NB4 (cell line): ENCODE data around the gene OPCML.

Source experiments
- DNase-seq: peaks from one replicate; pipeline ENCODE4 v3.0.0; 2010; ENCODE audit warnings: low read depth
- H3K4me3 ChIP-seq: one replicate; pipeline ENCODE4 v1.5.1; 2011; ENCODE audit warnings: mild to moderate bottlenecking, low read depth, low read length, moderate library complexity
- CTCF ChIP-seq: IDR thresholded peaks from one replicate; pipeline ENCODE4 v1.5.1; 2012; ENCODE audit warnings: low read depth, low read length
- MAX ChIP-seq: IDR thresholded peaks from 2 replicates; pipeline ENCODE4 v1.6.1; 2011; ENCODE audit warnings: low read depth, low read length
- MYC ChIP-seq: IDR thresholded peaks from 2 replicates; pipeline ENCODE4 v1.6.1; 2011; ENCODE audit warnings: low read depth, low read length
- POLR2A ChIP-seq: IDR thresholded peaks from 2 replicates; pipeline ENCODE4 v1.6.1; 2011; ENCODE audit warnings: mild to moderate bottlenecking; ENCODE audit not compliant: insufficient read length; ENCODE audit errors: extremely low read depth

OPCML gene

GRCh38 chr11:132957881-132958280 lies 574.4 kb downstream of the OPCML start:
- DNase-seq, result no peak
- no peak overlapping the region for H3K4me3 ChIP-seq
- TF ChIP-seq CTCF (no peak), MYC (no peak), POLR2A (no peak), MAX (no peak)

- no peak for DNase-seq
- no peak for TF ChIP-seq MYC
- no peak for TF ChIP-seq MAX
- no peak for TF ChIP-seq CTCF
- no peak for TF ChIP-seq POLR2A
- no peak overlapping the region for H3K4me3 ChIP-seq
Observed at GRCh38 chr11:132948252-132948651, 584.0 kb downstream of the OPCML start.

GRCh38 chr11:132944569-132944944 lies 587.7 kb downstream of the OPCML start:
- no peak overlapping the region for H3K4me3 ChIP-seq
- DNase-seq, result no peak
- TF ChIP-seq MYC (no peak), MAX (no peak), CTCF (no peak), POLR2A (no peak)

GRCh38 chr11:132943706-132944568 lies 588.4 kb downstream of the OPCML start:
- DNase-seq, result no peak
- no peak overlapping the region for H3K4me3 ChIP-seq
- TF ChIP-seq POLR2A (no peak), MYC (no peak), CTCF (no peak), MAX (no peak)

- no peak for DNase-seq
- H3K4me3 ChIP-seq, result no peak overlapping the region
- no peak for TF ChIP-seq MAX
- TF ChIP-seq CTCF, result no peak
- no peak for TF ChIP-seq MYC
- no peak for TF ChIP-seq POLR2A
Observed at GRCh38 chr11:132943357-132943705, 589.0 kb downstream of the OPCML start.
